Right lobe of liver (tissue), 6 donors: ENCODE results near the gene WSB1. TPM values are rescaled to one million over a fixed set of nuclear protein-coding genes. Genes with fewer than 3 reads are reported as not detected.
A peak's percentile ranks its signal among the peaks of the same experiment; 100 is the strongest.

Source experiments
- ATAC-seq, 4 donors: fragments of 200-7000 bp; cut with Tn5 transposase; one replicate each; pipeline ENCODE4 v1.9.1; 2020; ENCODE audit warnings: mild to moderate bottlenecking in 4 of 4, moderate library complexity in 4 of 4
- DNase-seq, 3 donors: peaks; one replicate each; pipeline ENCODE4 v3.0.0-alpha.2; 2020
- H3K27ac ChIP-seq, 3 donors: fragments of 200-600 bp; one replicate each; pipeline ENCODE4 v1.8.0; 2022
- H3K27me3 ChIP-seq, 2 donors: fragments of 200-600 bp; one replicate each; pipeline ENCODE4 v1.8.0; 2022
- H3K36me3 ChIP-seq, 4 donors: fragments of 200-600 bp; sonication (generic) in 1 of 4; one replicate each; pipeline versions ENCODE4 v1.5.1 to v1.8.0; 2017 to 2022; ENCODE audit warnings: control low read depth in 1 of 4
- H3K4me1 ChIP-seq, 4 donors: fragments of 200-600 bp; sonication (generic) in 1 of 4; one replicate each; pipeline versions ENCODE4 v1.5.1 to v1.8.0; 2017 to 2022; ENCODE audit warnings: control low read depth in 1 of 4
- H3K4me3 ChIP-seq, 3 donors: fragments of 200-600 bp; one replicate each; pipeline ENCODE4 v1.8.0; 2022
- H3K9me3 ChIP-seq, 4 donors: fragments of 200-600 bp; sonication (generic) in 1 of 4; one replicate each; pipeline versions ENCODE4 v1.5.1 to v1.8.0; 2017 to 2022; ENCODE audit warnings: control low read depth in 1 of 4
- CTCF ChIP-seq, 4 donors: fragments of 200-600 bp in 3 of 4; fragments of 450-650 bp in 1 of 4; IDR thresholded peaks; one replicate each; pipeline versions ENCODE4 v1.5.1 to v1.8.0; 2016 to 2022; ENCODE audit warnings: antibody characterized with exemption in 4 of 4, mild to moderate bottlenecking in 2 of 4
- POLR2A ChIP-seq: fragments of 450-650 bp; IDR thresholded peaks from one replicate; pipeline ENCODE4 v1.6.1; 2017; ENCODE audit warnings: antibody characterized with exemption, mild to moderate bottlenecking
- WGBS: methylation state at CpG from one replicate; pipeline ENCODE4 v1.1.6; 2018; ENCODE audit warnings: low coverage, low lambda C conversion rate; ENCODE audit not compliant: insufficient coverage; ENCODE audit errors: missing lambda C conversion rate; 5-methylcytosine and 5-hydroxymethylcytosine counted together
- intact Hi-C, 2 donors: fragments of 100-400 bp; cut with DNase I; formaldehyde crosslinking; loops; one replicate each; pipeline versions ENCODE4 v1.11.2 to v1.14.1; 2022
- total RNA-seq, 6 experiments: library from RNA; depleted of rRNA in 2 of 6; stranded (reverse); fragments of >200 nt in 2 of 6; fragmentation: NEBNext Ultra II Directional in 3 of 6; extraction: Animal tissue kit (Norgen Biotek cat#: 25700) in 3 of 6; gene quantifications; one replicate each; pipeline versions ENCODE4 v1.1.0 to v1.2.4, GENCODE V29; 2016 to 2023
- donor health status: DM: no; HTN: yes; CAD: no.
- donor health status: DM: no; HTN: no; CAD: no.
- donor health status: DM: no; HTN: no; CAD: no.
- donor health status: DM: no; HTN: yes; CAD: no.
- donor health status: DM: no; HTN: yes; CAD: no.

WSB1 gene
- total RNA-seq, 6 experiments from 2014 or later: 28.3 to 97.6 (median 35.0) TPM

GRCh38 chr17:27257031-27257357, 36.9 kb upstream of the WSB1 start:
- TF ChIP-seq CTCF (IDR thresholded peaks at IDR 0.05) (no peak), POLR2A (no peak)
- H3K4me3 ChIP-seq: no peak overlapping the region
- H3K27me3 ChIP-seq: no peaks in the 10 kb centered on the region
- H3K4me1 ChIP-seq: no peaks in the 10 kb centered on the region
- H3K27ac ChIP-seq: peak overlapping the region in 1 of 3 donors; percentile 46
- no peaks in the 10 kb centered on the region for H3K36me3 ChIP-seq
- H3K9me3 ChIP-seq: no peaks in the 10 kb centered on the region
- intact Hi-C loops: no loop called here
- 75% methylated on average over 4 of the region's 4 CpGs for WGBS
- no peak for DNase-seq
- ATAC-seq: no peak

GRCh38 chr17:27259356-27259755, 34.6 kb upstream of the WSB1 start:
- ATAC-seq: no peak
- intact Hi-C loops: no loop called here

GRCh38 chr17:27263386-27263785, 30.5 kb upstream of the WSB1 start:
- Histone ChIP-seq H3K4me1 (no peaks in the 10 kb centered on the region), H3K27ac (no peak overlapping the region), H3K9me3 (no peaks in the 10 kb centered on the region), H3K4me3 (no peak overlapping the region), H3K27me3 (no peaks in the 10 kb centered on the region), H3K36me3 (no peaks in the 10 kb centered on the region)
- no peak for TF ChIP-seq CTCF (IDR thresholded peaks at IDR 0.05)
- TF ChIP-seq POLR2A: no peak
- 82% methylated on average over 5 of the region's 5 CpGs for WGBS
- ATAC-seq (no peak), DNase-seq (no peak)
- intact Hi-C loops: no loop called here

More at GRCh38 chr17:27259356-27259755, 34.6 kb upstream of the WSB1 start:
- TF ChIP-seq POLR2A: no peak
- TF ChIP-seq CTCF (IDR thresholded peaks at IDR 0.05): no peak
- Histone ChIP-seq H3K27ac (no peak overlapping the region), H3K4me1 (no peaks in the 10 kb centered on the region), H3K36me3 (no peaks in the 10 kb centered on the region), H3K27me3 (no peaks in the 10 kb centered on the region), H3K9me3 (no peaks in the 10 kb centered on the region), H3K4me3 (no peak overlapping the region)
- DNase-seq: no peak
- 80% methylated on average over 1 of the region's 4 CpGs for WGBS

GRCh38 chr17:27264068-27264812, 29.7 kb upstream of the WSB1 start:
- H3K4me3 ChIP-seq: no peak overlapping the region
- no peaks in the 10 kb centered on the region for H3K9me3 ChIP-seq
- 93% methylated on average over 10 of the region's 11 CpGs for WGBS
- no peak overlapping the region for H3K27ac ChIP-seq
- no peaks in the 10 kb centered on the region for H3K4me1 ChIP-seq
- no peaks in the 10 kb centered on the region for H3K27me3 ChIP-seq
- intact Hi-C loops: no loop called here
- no peaks in the 10 kb centered on the region for H3K36me3 ChIP-seq
- TF ChIP-seq POLR2A (no peak), CTCF (IDR thresholded peaks at IDR 0.05) (no peak)
- no peak for DNase-seq
- peak in 3 of 4 donors; percentile 9 to 46 (median 32) for ATAC-seq
